Measurements from ENCODE around the gene INTS2.
"Not testable (repeated sequence)": the region's sequence is repeated elsewhere in the genome, so short reads cannot be mapped to it uniquely, and the experiment has no call there.

INTS2 gene

GRCh38 chr17:61943117-61943516, 15.3 kb upstream of the INTS2 start:
- ATAC-seq (ENCODE audit: insufficient read depth, low read depth) (no peak), DNase-seq (no peak)
- H3K79me2 ChIP-seq (ENCODE audit: insufficient read depth, low read length): no peaks in the 10 kb centered on the region

GRCh38 chr17:61942085-61942484, 14.3 kb upstream of the INTS2 start:
- TF ChIP-seq EZH2 (IDR thresholded peaks at IDR 0.05; ENCODE audit: borderline replicate concordance, low read depth, low read length, severe bottlenecking) (no peak), CTCF (IDR thresholded peaks at IDR 0.05; ENCODE audit: borderline replicate concordance, extremely low read depth, low read length, poor library complexity, severe bottlenecking) (no peak)
- Histone ChIP-seq H3K4me3 (ENCODE audit: low read depth in 1 of 2, low read length in 2 of 2) (no peak overlapping the region), H3K4me1 (ENCODE audit: insufficient read depth, low read length) (no peaks in the 10 kb centered on the region), H3K9me3 (ENCODE audit: insufficient read depth, low read length, severe bottlenecking) (no peaks in the 10 kb centered on the region), H3K79me2 (ENCODE audit: insufficient read depth, low read length) (no peaks in the 10 kb centered on the region), H3K36me3 (ENCODE audit: insufficient read depth, low read length) (peaks cover 29% of the 10 kb centered on the region), H2AFZ (ENCODE audit: low read depth, low read length) (no peak overlapping the region), H4K20me1 (ENCODE audit: insufficient read depth, low read length) (no peaks in the 10 kb centered on the region), H3K4me2 (ENCODE audit: insufficient read depth, low read length) (no peak overlapping the region), H3K27me3 (ENCODE audit: insufficient read depth, low read length, poor library complexity) (no peaks in the 10 kb centered on the region), H3K27ac (ENCODE audit: low read length) (no peak overlapping the region), H3K9ac (ENCODE audit: low read depth, low read length) (no peak overlapping the region)
- DNase-seq: no peak
- no peak for ATAC-seq (ENCODE audit: insufficient read depth, low read depth)

More at GRCh38 chr17:61943117-61943516, 15.3 kb upstream of the INTS2 start:
- no peak overlapping the region for H3K4me2 ChIP-seq (ENCODE audit: insufficient read depth, low read length)
- H3K27ac ChIP-seq (ENCODE audit: low read length): no peak overlapping the region
- H3K4me3 ChIP-seq (ENCODE audit: low read depth in 1 of 2, low read length in 2 of 2): no peak overlapping the region
- H3K9ac ChIP-seq (ENCODE audit: low read depth, low read length): no peak overlapping the region
- no peaks in the 10 kb centered on the region for H3K9me3 ChIP-seq (ENCODE audit: insufficient read depth, low read length, severe bottlenecking)
- no peaks in the 10 kb centered on the region for H4K20me1 ChIP-seq (ENCODE audit: insufficient read depth, low read length)
- TF ChIP-seq EZH2 (IDR thresholded peaks at IDR 0.05; ENCODE audit: borderline replicate concordance, low read depth, low read length, severe bottlenecking): no peak
- no peak for TF ChIP-seq CTCF (IDR thresholded peaks at IDR 0.05; ENCODE audit: borderline replicate concordance, extremely low read depth, low read length, poor library complexity, severe bottlenecking)
- H2AFZ ChIP-seq (ENCODE audit: low read depth, low read length): no peak overlapping the region
- H3K36me3 ChIP-seq (ENCODE audit: insufficient read depth, low read length): peaks cover 40% of the 10 kb centered on the region
- no peaks in the 10 kb centered on the region for H3K4me1 ChIP-seq (ENCODE audit: insufficient read depth, low read length)
- H3K27me3 ChIP-seq (ENCODE audit: insufficient read depth, low read length, poor library complexity): no peaks in the 10 kb centered on the region

GRCh38 chr17:61928101-61928436, 287 bp upstream of the INTS2 start:
- no peak for DNase-seq
- Histone ChIP-seq H3K27ac (ENCODE audit: low read length) (peak overlapping the region; percentile 73), H2AFZ (ENCODE audit: low read depth, low read length) (peak overlapping the region; percentile 98), H3K9ac (ENCODE audit: low read depth, low read length) (peak overlapping the region; percentile 92), H4K20me1 (ENCODE audit: insufficient read depth, low read length) (no peaks in the 10 kb centered on the region), H3K79me2 (ENCODE audit: insufficient read depth, low read length) (peaks cover 19% of the 10 kb centered on the region), H3K4me3 (ENCODE audit: low read depth in 1 of 2, low read length in 2 of 2) (peak overlapping the region; percentile 81 to 93; a peak in 3 of 4 replicates), H3K4me1 (ENCODE audit: insufficient read depth, low read length) (peaks cover 20% of the 10 kb centered on the region), H3K4me2 (ENCODE audit: insufficient read depth, low read length) (peak overlapping the region; percentile 70), H3K9me3 (ENCODE audit: insufficient read depth, low read length, severe bottlenecking) (no peaks in the 10 kb centered on the region), H3K36me3 (ENCODE audit: insufficient read depth, low read length) (peaks cover 16% of the 10 kb centered on the region; the same call in 1 of the 2 replicates), H3K27me3 (ENCODE audit: insufficient read depth, low read length, poor library complexity) (no peaks in the 10 kb centered on the region)
- no peak for ATAC-seq (ENCODE audit: insufficient read depth, low read depth)
- TF ChIP-seq EZH2 (IDR thresholded peaks at IDR 0.05; ENCODE audit: borderline replicate concordance, low read depth, low read length, severe bottlenecking) (no peak), CTCF (IDR thresholded peaks at IDR 0.05; ENCODE audit: borderline replicate concordance, extremely low read depth, low read length, poor library complexity, severe bottlenecking) (no peak)

- peak overlapping the region; percentile 98 for H2AFZ ChIP-seq (ENCODE audit: low read depth, low read length)
- peak overlapping the region; percentile 92 for H3K27ac ChIP-seq (ENCODE audit: low read length)
- H3K9ac ChIP-seq (ENCODE audit: low read depth, low read length): peak overlapping the region; percentile 92
- DNase-seq (no peak), ATAC-seq (ENCODE audit: insufficient read depth, low read depth) (no peak)
- H4K20me1 ChIP-seq (ENCODE audit: insufficient read depth, low read length): no peaks in the 10 kb centered on the region
- H3K27me3 ChIP-seq (ENCODE audit: insufficient read depth, low read length, poor library complexity): no peaks in the 10 kb centered on the region
- peak overlapping the region; percentile 70 for H3K4me2 ChIP-seq (ENCODE audit: insufficient read depth, low read length)
- peaks cover 20% of the 10 kb centered on the region for H3K4me1 ChIP-seq (ENCODE audit: insufficient read depth, low read length)
- TF ChIP-seq CTCF (IDR thresholded peaks at IDR 0.05; ENCODE audit: borderline replicate concordance, extremely low read depth, low read length, poor library complexity, severe bottlenecking) (no peak), EZH2 (IDR thresholded peaks at IDR 0.05; ENCODE audit: borderline replicate concordance, low read depth, low read length, severe bottlenecking) (no peak)
- peak overlapping the region; percentile 81 to 93 for H3K4me3 ChIP-seq (ENCODE audit: low read depth in 1 of 2, low read length in 2 of 2)
- no peaks in the 10 kb centered on the region for H3K9me3 ChIP-seq (ENCODE audit: insufficient read depth, low read length, severe bottlenecking)
- peaks cover 19% of the 10 kb centered on the region; the same call in 1 of the 2 replicates for H3K36me3 ChIP-seq (ENCODE audit: insufficient read depth, low read length)
- H3K79me2 ChIP-seq (ENCODE audit: insufficient read depth, low read length): peaks cover 19% of the 10 kb centered on the region
Observed at GRCh38 chr17:61926826-61927207, 965 bp downstream of the INTS2 start.

GRCh38 chr17:61915162-61915561, 12.6 kb downstream of the INTS2 start:
- not testable (repeated sequence) for H3K27me3 ChIP-seq (ENCODE audit: insufficient read depth, low read length, poor library complexity); H3K79me2 ChIP-seq (ENCODE audit: insufficient read depth, low read length); H4K20me1 ChIP-seq (ENCODE audit: insufficient read depth, low read length); ATAC-seq (ENCODE audit: insufficient read depth, low read depth); H3K27ac ChIP-seq (ENCODE audit: low read length); H3K4me1 ChIP-seq (ENCODE audit: insufficient read depth, low read length); H2AFZ ChIP-seq (ENCODE audit: low read depth, low read length); H3K4me2 ChIP-seq (ENCODE audit: insufficient read depth, low read length); DNase-seq; H3K4me3 ChIP-seq (ENCODE audit: low read depth in 1 of 2, low read length in 2 of 2); H3K9ac ChIP-seq (ENCODE audit: low read depth, low read length); H3K9me3 ChIP-seq (ENCODE audit: insufficient read depth, low read length, severe bottlenecking)
- H3K36me3 ChIP-seq (ENCODE audit: insufficient read depth, low read length): peaks cover 39% of the 10 kb centered on the region
